Measurements from ENCODE around the gene PTPRN2.

GRCh38 chr7:157689269-157690057 lies 898.2 kb downstream of the PTPRN2 start:
- no peak for TF ChIP-seq NRF1 (conservative IDR thresholded peaks at IDR 0.05 in 1 of 2, IDR thresholded peaks at IDR 0.05 in 1 of 2)
- no peak for TF ChIP-seq GTF2F1 (IDR thresholded peaks at IDR 0.05; ENCODE audit: low read depth, low read length)
- no peak for TF ChIP-seq CTCF (IDR thresholded peaks at IDR 0.05 in 2 of 3, conservative IDR thresholded peaks at IDR 0.05 in 1 of 3; ENCODE audit: insufficient read depth in 2 of 3, low read depth in 1 of 3, low read length in 3 of 3)
- TF ChIP-seq MXI1 (IDR thresholded peaks at IDR 0.05; ENCODE audit: low read depth, low read length): no peak
- no peak for TF ChIP-seq CREB1 (IDR thresholded peaks at IDR 0.05)
- TF ChIP-seq CREB1 (CRISPR knock-in tag; IDR thresholded peaks at IDR 0.05): no peak
- no peak for TF ChIP-seq MAFK (IDR thresholded peaks at IDR 0.05; ENCODE audit: low read length)
- no peak for TF ChIP-seq ZNF12 (CRISPR knock-in tag; IDR thresholded peaks at IDR 0.05)
- TF ChIP-seq ZNF318 (IDR thresholded peaks at IDR 0.05; ENCODE audit: borderline replicate concordance in 1 of 2, low read depth in 1 of 2): no peak
- no peak for TF ChIP-seq TAF1 (IDR thresholded peaks at IDR 0.05; ENCODE audit: control insufficient read depth, extremely low read depth, insufficient read depth, low read length, severe bottlenecking)
- no peak for TF ChIP-seq ARID3B (CRISPR knock-in tag; IDR thresholded peaks at IDR 0.05; ENCODE audit: borderline replicate concordance)
